Measurements from ENCODE around the gene ZEB2. TPM values are rescaled to one million over a fixed set of nuclear protein-coding genes. Genes with fewer than 3 reads are reported as not detected.

ZEB2 gene
- total RNA-seq, 1 experiment from 2014 or later = 1.2 TPM

GRCh38 chr2:144505245-144505831, 14.6 kb downstream of the ZEB2 start:
- H3K23me2 ChIP-seq (ENCODE audit: insufficient read length, low read depth, low read length, poor library complexity, severe bottlenecking) = peaks cover 2% of the 10 kb centered on the region
- no peak overlapping the region for H2BK15ac ChIP-seq (ENCODE audit: low read depth, low read length)
- H3K79me2 ChIP-seq (ENCODE audit: insufficient read depth, low read length) = no peaks in the 10 kb centered on the region
- H3K23ac ChIP-seq (ENCODE audit: insufficient read length, low read depth, low read length) = no peak overlapping the region
- H4K8ac ChIP-seq (replicated peaks; ENCODE audit: insufficient read length, low read depth, low read length) = no peak overlapping the region
- H3K9me3 ChIP-seq (ENCODE audit: control insufficient read depth, low read depth, low read length) = no peaks in the 10 kb centered on the region
- no peaks in the 10 kb centered on the region for H4K20me1 ChIP-seq (ENCODE audit: control insufficient read depth, insufficient read depth, insufficient read length)
- H3K14ac ChIP-seq (ENCODE audit: insufficient read depth, low read length) = no peak overlapping the region; the same call in 1 of the 2 replicates
- no peak for DNase-seq
- Mint-ChIP-seq H3K36me3 (ENCODE audit: insufficient read depth in 1 of 3, low read depth in 3 of 3) (no peaks in the 10 kb centered on the region), H3K4me1 (peaks cover 59 to 72% of the 10 kb centered on the region in 2 experiments), H3K27me3 (ENCODE audit: low read depth) (peaks cover 43% of the 10 kb centered on the region), H3K9me3 (no peaks in the 10 kb centered on the region; a peak in 1 of 5 replicates), H3K4me3 (no peak overlapping the region), H3K27ac (peak overlapping the region in 1 of 3 experiments; percentile 4; a peak in 2 of 7 replicates)
- no peaks in the 10 kb centered on the region for H3K79me1 ChIP-seq (ENCODE audit: insufficient read depth, low read depth, low read length, poor library complexity, severe bottlenecking)
- H3K18ac ChIP-seq (ENCODE audit: insufficient read length, low read depth, low read length) = no peak overlapping the region
- H3K4me2 ChIP-seq (ENCODE audit: insufficient read depth, insufficient read length, low read length) = no peak overlapping the region
- H2AK5ac ChIP-seq (ENCODE audit: insufficient read length, low read length) = no peak overlapping the region
- H2BK120ac ChIP-seq (ENCODE audit: low read depth, low read length, poor library complexity, severe bottlenecking) = no peak overlapping the region
- no peak overlapping the region for H3K56ac ChIP-seq (ENCODE audit: insufficient read length, low read depth, low read length)
- H2BK12ac ChIP-seq (ENCODE audit: insufficient read length, low read depth, low read length) = no peak overlapping the region
- no peaks in the 10 kb centered on the region; the same call in 1 of the 2 replicates for H3K27me3 ChIP-seq (ENCODE audit: insufficient read depth, low read length)
- H3K9ac ChIP-seq (ENCODE audit: extremely low read depth, insufficient read length, low read length) = no peak overlapping the region
- no peak overlapping the region for H3K4ac ChIP-seq (ENCODE audit: low read depth, low read length)
- no peak overlapping the region for H4K91ac ChIP-seq (ENCODE audit: insufficient read length, low read depth, low read length)
- H3K4me1 ChIP-seq (ENCODE audit: insufficient read depth, low read length) = peaks cover 4% of the 10 kb centered on the region; the same call in 1 of the 2 replicates
- no peak overlapping the region for H2BK20ac ChIP-seq (ENCODE audit: low read depth, low read length, poor library complexity, severe bottlenecking)
- no peak overlapping the region for H2BK5ac ChIP-seq (ENCODE audit: insufficient read length, low read length)
- TF ChIP-seq CTCF (conservative IDR thresholded peaks at IDR 0.05) = no peak
- H3T11ph ChIP-seq (ENCODE audit: low read length) = no peak overlapping the region
- no CpG with 5 or more reads among the region's 2 CpGs for whole genome bisulfite sequencing (ENCODE audit: extremely low coverage, insufficient read length, low lambda C conversion rate)
- no peak overlapping the region for H3K27ac ChIP-seq (ENCODE audit: insufficient read length, low read depth, low read length)
- no peak overlapping the region for H2AFZ ChIP-seq (ENCODE audit: low read length)
- no peak overlapping the region for H4K5ac ChIP-seq (ENCODE audit: insufficient read length, low read depth, low read length)

Measured in H9 (cell line).